OCI-LY1 (cell line): ENCODE measurements around the gene PRELID2.

Experiments
- H2AFZ ChIP-seq: fragments of 200-600 bp; sonication (generic), shearing (Covaris generic); 2 replicates; pipeline ENCODE4 v1.6.0; 2014; ENCODE audit warnings: antibody characterized with exemption, mild to moderate bottlenecking, low read length
- H3F3A ChIP-seq: fragments of 200-600 bp; sonication (generic), shearing (Covaris generic); 2 replicates; pipeline ENCODE4 v1.6.0; 2014; ENCODE audit warnings: mild to moderate bottlenecking, antibody characterized with exemption, low read length, moderate library complexity; ENCODE audit not compliant: insufficient read depth
- H3K27ac ChIP-seq: fragments of 200-600 bp; sonication (generic); 2 replicates; pipeline ENCODE4 v1.5.1; 2014; ENCODE audit warnings: low read length, mixed run types, mild to moderate bottlenecking, low read depth; ENCODE audit not compliant: poor library complexity, severe bottlenecking
- H3K27me3 ChIP-seq: fragments of 200-600 bp; sonication (generic); 2 replicates; pipeline ENCODE4 v1.6.0; 2014; ENCODE audit warnings: antibody characterized with exemption, mild to moderate bottlenecking, low read length, moderate library complexity; ENCODE audit not compliant: insufficient read depth
- H3K36me3 ChIP-seq: fragments of 200-600 bp; sonication (generic); 2 replicates; pipeline ENCODE4 v1.6.1; 2014; ENCODE audit warnings: mild to moderate bottlenecking, antibody characterized with exemption, low read length, moderate library complexity, mixed read lengths; ENCODE audit not compliant: insufficient read depth
- H3K4me1 ChIP-seq: fragments of 200-600 bp; sonication (generic); 2 replicates; pipeline ENCODE4 v1.5.1; 2014; ENCODE audit warnings: mild to moderate bottlenecking, low read length, moderate library complexity; ENCODE audit not compliant: insufficient read depth, severe bottlenecking
- H3K4me2 ChIP-seq: fragments of 200-600 bp; sonication (generic), shearing (Covaris generic); 2 replicates; pipeline ENCODE4 v1.6.1; 2014; ENCODE audit warnings: low read length
- H3K4me3 ChIP-seq: fragments of 200-600 bp; sonication (generic); 2 replicates; pipeline ENCODE4 v1.5.1; 2014; ENCODE audit warnings: low read length, low read depth, mild to moderate bottlenecking, mixed read lengths; ENCODE audit not compliant: poor library complexity, severe bottlenecking
- H3K79me2 ChIP-seq: fragments of 200-600 bp; shearing (Covaris generic); 2 replicates; pipeline ENCODE4 v1.6.1; 2016; ENCODE audit warnings: mixed run types, low read length, mixed read lengths; ENCODE audit not compliant: insufficient read depth
- H3K9ac ChIP-seq: fragments of 200-600 bp; sonication (generic), shearing (Covaris generic); 2 replicates; pipeline ENCODE4 v1.6.1; 2014; ENCODE audit warnings: mild to moderate bottlenecking, low read length, mixed read lengths
- H3K9me2 ChIP-seq: fragments of 200-600 bp; sonication (generic), shearing (Covaris generic); 2 replicates; pipeline ENCODE4 v1.6.1; 2014; ENCODE audit warnings: low read depth, mild to moderate bottlenecking, low read length, mixed read lengths
- H3K9me3 ChIP-seq: fragments of 200-600 bp; shearing (Covaris generic); 2 replicates; pipeline ENCODE4 v1.6.1; 2014; ENCODE audit warnings: low read length, mixed read lengths
- H4K20me1 ChIP-seq: fragments of 200-600 bp; sonication (generic), shearing (Covaris generic); 2 replicates; pipeline ENCODE4 v1.6.0; 2016; ENCODE audit warnings: mild to moderate bottlenecking, low read length; ENCODE audit not compliant: insufficient read depth
- EZH2 ChIP-seq: fragments of 200-600 bp; sonication (generic), shearing (Covaris generic); IDR thresholded peaks from 2 replicates; pipeline ENCODE4 v1.8.0; 2017; ENCODE audit warnings: borderline replicate concordance, mixed run types, mild to moderate bottlenecking, antibody characterized with exemption, low read length, moderate library complexity, mixed read lengths
- TF ChIP-seq, protein P1 (sequence below): fragments of 200-600 bp; sonication (generic), shearing (Covaris generic); IDR thresholded peaks from 2 replicates; pipeline ENCODE4 v1.5.1; 2017; ENCODE audit warnings: mild to moderate bottlenecking, antibody characterized with exemption, low read length, moderate library complexity, mixed read lengths

The PRELID2 gene

DNA sequence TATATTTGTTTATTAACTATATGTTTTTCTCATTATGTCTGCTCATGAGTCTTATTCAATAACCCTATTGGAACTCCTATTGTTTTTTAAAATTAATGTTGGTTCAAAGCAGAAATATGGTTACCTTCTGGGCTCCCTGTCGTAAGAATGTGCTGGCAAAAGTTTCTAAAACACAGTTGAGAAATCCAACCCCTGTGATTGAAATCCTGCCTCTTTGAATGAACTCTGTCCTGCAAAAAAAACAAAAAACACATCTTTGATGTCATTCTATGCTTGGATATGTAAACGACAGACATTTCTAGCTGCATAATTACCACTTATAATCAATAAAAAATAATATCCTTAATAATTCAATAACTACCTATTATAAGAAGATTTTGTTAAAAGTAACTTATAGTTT is 38.8 kb downstream of the PRELID2 start:
- H3K36me3 ChIP-seq, result no peaks in the 10 kb centered on the region
- no peaks in the 10 kb centered on the region for H3K9me3 ChIP-seq
- no peak overlapping the region for H3K4me2 ChIP-seq
- no peak overlapping the region for H3K27ac ChIP-seq
- no peak overlapping the region for H2AFZ ChIP-seq
- H3K79me2 ChIP-seq, result no peaks in the 10 kb centered on the region
- TF ChIP-seq EZH2, result no peak
- TF ChIP-seq, protein P1, sequence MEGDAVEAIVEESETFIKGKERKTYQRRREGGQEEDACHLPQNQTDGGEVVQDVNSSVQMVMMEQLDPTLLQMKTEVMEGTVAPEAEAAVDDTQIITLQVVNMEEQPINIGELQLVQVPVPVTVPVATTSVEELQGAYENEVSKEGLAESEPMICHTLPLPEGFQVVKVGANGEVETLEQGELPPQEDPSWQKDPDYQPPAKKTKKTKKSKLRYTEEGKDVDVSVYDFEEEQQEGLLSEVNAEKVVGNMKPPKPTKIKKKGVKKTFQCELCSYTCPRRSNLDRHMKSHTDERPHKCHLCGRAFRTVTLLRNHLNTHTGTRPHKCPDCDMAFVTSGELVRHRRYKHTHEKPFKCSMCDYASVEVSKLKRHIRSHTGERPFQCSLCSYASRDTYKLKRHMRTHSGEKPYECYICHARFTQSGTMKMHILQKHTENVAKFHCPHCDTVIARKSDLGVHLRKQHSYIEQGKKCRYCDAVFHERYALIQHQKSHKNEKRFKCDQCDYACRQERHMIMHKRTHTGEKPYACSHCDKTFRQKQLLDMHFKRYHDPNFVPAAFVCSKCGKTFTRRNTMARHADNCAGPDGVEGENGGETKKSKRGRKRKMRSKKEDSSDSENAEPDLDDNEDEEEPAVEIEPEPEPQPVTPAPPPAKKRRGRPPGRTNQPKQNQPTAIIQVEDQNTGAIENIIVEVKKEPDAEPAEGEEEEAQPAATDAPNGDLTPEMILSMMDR, result no peak
- no peaks in the 10 kb centered on the region for H3K9me2 ChIP-seq
- no peaks in the 10 kb centered on the region for H3F3A ChIP-seq
- no peak overlapping the region for H3K9ac ChIP-seq
- no peaks in the 10 kb centered on the region for H3K4me1 ChIP-seq
- H3K27me3 ChIP-seq, result no peaks in the 10 kb centered on the region
- no peaks in the 10 kb centered on the region for H4K20me1 ChIP-seq
- no peak overlapping the region for H3K4me3 ChIP-seq

DNA sequence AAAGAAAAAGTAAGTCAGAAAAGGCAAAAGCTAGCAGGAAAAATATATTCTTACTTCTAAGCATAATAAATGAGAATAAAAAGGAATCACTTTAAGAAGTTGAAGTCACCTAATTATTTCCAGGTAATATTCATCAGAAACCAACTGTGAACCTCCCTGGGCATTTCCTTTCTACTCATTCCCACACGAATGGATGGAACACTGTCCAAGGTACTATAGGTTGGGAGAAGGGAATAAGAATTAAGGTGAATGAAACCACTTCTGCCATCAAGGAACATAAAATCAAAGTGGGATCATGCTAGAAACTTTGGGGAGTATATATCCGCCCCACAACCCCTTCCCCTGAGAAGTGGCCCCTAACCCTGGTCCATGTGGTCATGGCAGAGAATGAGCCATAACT is 41.6 kb downstream of the PRELID2 start:
- H3K27me3 ChIP-seq, result no peaks in the 10 kb centered on the region

DNA sequence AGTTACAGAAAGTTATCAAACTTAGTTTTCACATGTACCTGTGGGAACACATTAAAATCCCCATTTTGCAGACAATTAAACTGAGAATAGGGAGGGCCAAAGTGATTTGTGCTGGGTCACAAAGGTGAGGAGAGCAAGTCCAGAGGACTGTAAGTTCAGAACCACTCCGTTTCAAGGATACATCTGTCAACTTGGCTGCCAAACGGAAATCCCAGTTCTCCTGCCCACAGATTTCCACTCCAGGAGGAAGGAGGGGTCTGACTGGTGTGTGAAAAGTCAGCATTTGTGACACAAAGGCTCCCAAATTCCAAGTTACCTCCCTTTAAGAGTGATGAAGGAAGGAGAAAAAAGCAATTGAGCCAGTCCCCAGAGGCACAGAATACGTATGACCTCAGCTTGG is 42.3 kb downstream of the PRELID2 start:
- no peaks in the 10 kb centered on the region for H3F3A ChIP-seq
- no peak for TF ChIP-seq EZH2
- TF ChIP-seq, protein P1, result no peak
- no peaks in the 10 kb centered on the region for H3K4me1 ChIP-seq
- H3K9ac ChIP-seq, result no peak overlapping the region
- no peak overlapping the region for H3K4me2 ChIP-seq
- H3K79me2 ChIP-seq, result no peaks in the 10 kb centered on the region
- no peak overlapping the region for H3K4me3 ChIP-seq
- no peaks in the 10 kb centered on the region for H4K20me1 ChIP-seq
- no peaks in the 10 kb centered on the region for H3K9me2 ChIP-seq
- H3K9me3 ChIP-seq, result no peaks in the 10 kb centered on the region
- no peak overlapping the region for H2AFZ ChIP-seq
- no peak overlapping the region for H3K27ac ChIP-seq
- no peaks in the 10 kb centered on the region for H3K36me3 ChIP-seq
- H3K27me3 ChIP-seq, result no peaks in the 10 kb centered on the region

More for the DNA sequence above, 41.6 kb downstream of the PRELID2 start:
- H3F3A ChIP-seq, result no peaks in the 10 kb centered on the region
- H3K36me3 ChIP-seq, result no peaks in the 10 kb centered on the region
- no peaks in the 10 kb centered on the region for H3K4me1 ChIP-seq
- H3K9ac ChIP-seq, result no peak overlapping the region
- TF ChIP-seq, protein P1, result no peak
- no peak for TF ChIP-seq EZH2
- no peaks in the 10 kb centered on the region for H4K20me1 ChIP-seq
- no peak overlapping the region for H3K4me3 ChIP-seq
- H3K27ac ChIP-seq, result no peak overlapping the region
- H3K9me2 ChIP-seq, result no peaks in the 10 kb centered on the region
- H3K79me2 ChIP-seq, result no peaks in the 10 kb centered on the region
- H3K9me3 ChIP-seq, result no peaks in the 10 kb centered on the region
- H2AFZ ChIP-seq, result no peak overlapping the region
- no peak overlapping the region for H3K4me2 ChIP-seq
